Keratinocyte (primary cell): Measurements from ENCODE around the gene COA8. TPM values are rescaled to one million over a fixed set of nuclear protein-coding genes. Genes with fewer than 3 reads are reported as not detected.
A peak's percentile ranks its signal among the peaks of the same experiment; 100 is the strongest.

Experiments
- DNase-seq: peaks from one replicate; pipeline ENCODE4 v3.0.0-alpha.2; 2011; ENCODE audit warnings: low read depth, missing footprints, low spot score
- FAIRE-seq: peaks from 2 replicates; lab custom pipeline; 2011; peaks lifted over from hg19 to GRCh38; lab: Jason Lieb, UNC
- H2AFZ ChIP-seq: 2 replicates; pipeline ENCODE4 v1.6.0; 2012; ENCODE audit warnings: low read length, control low read depth, inconsistent platforms; ENCODE audit not compliant: control insufficient read depth
- H3K27ac ChIP-seq: 2 replicates; pipeline ENCODE4 v1.5.1; 2011; ENCODE audit warnings: low read length; ENCODE audit not compliant: control insufficient read depth, insufficient read depth
- H3K27me3 ChIP-seq: 3 replicates; pipeline ENCODE4 v1.6.0; 2011; ENCODE audit warnings: low read length; ENCODE audit not compliant: control insufficient read depth, insufficient read depth; ENCODE audit errors: extremely low read depth
- H3K36me3 ChIP-seq, 2 experiments: 2 replicates in 1 of 2; 3 replicates in 1 of 2; pipeline ENCODE4 v1.5.1; 2011; ENCODE audit warnings: low read length in 2 of 2, mild to moderate bottlenecking in 1 of 2; ENCODE audit not compliant: control insufficient read depth in 2 of 2, insufficient read depth in 2 of 2; ENCODE audit errors: extremely low read depth in 1 of 2
- H3K4me1 ChIP-seq: 3 replicates; pipeline ENCODE4 v1.5.1; 2011; ENCODE audit warnings: low read length; ENCODE audit not compliant: control insufficient read depth, insufficient read depth; ENCODE audit errors: extremely low read depth
- H3K4me2 ChIP-seq: 3 replicates; pipeline ENCODE4 v1.6.0; 2011; ENCODE audit warnings: low read depth, low read length; ENCODE audit not compliant: control insufficient read depth, insufficient read depth; ENCODE audit errors: extremely low read depth
- H3K4me3 ChIP-seq, 3 experiments: fragments of 200-600 bp in 1 of 3; sonication (generic) in 1 of 3; 2 replicates in 2 of 3; 3 replicates in 1 of 3; pipeline ENCODE4 v1.5.1; 2011 to 2016; ENCODE audit warnings: low read length in 3 of 3, mild to moderate bottlenecking in 3 of 3, control low read depth in 2 of 3, inconsistent platforms in 1 of 3, low read depth in 1 of 3, mixed read lengths in 1 of 3, mixed run types in 1 of 3, moderate library complexity in 1 of 3; ENCODE audit not compliant: control insufficient read depth in 2 of 3, insufficient read depth in 2 of 3; ENCODE audit errors: extremely low read depth in 1 of 3
- H3K79me2 ChIP-seq: 2 replicates; pipeline ENCODE4 v1.6.0; 2012; ENCODE audit warnings: low read length; ENCODE audit not compliant: control insufficient read depth, insufficient read depth
- H3K9ac ChIP-seq: 3 replicates; pipeline ENCODE4 v1.6.0; 2011; ENCODE audit warnings: low read length; ENCODE audit not compliant: control insufficient read depth, insufficient read depth; ENCODE audit errors: extremely low read depth
- H3K9me1 ChIP-seq: 3 replicates; pipeline ENCODE4 v1.6.0; 2011; ENCODE audit warnings: low read length; ENCODE audit not compliant: control insufficient read depth, insufficient read depth; ENCODE audit errors: extremely low read depth
- H3K9me3 ChIP-seq: 2 replicates; pipeline ENCODE4 v1.5.1; 2012; ENCODE audit warnings: low read depth, low read length; ENCODE audit not compliant: control insufficient read depth
- H4K20me1 ChIP-seq: 3 replicates; pipeline ENCODE4 v1.6.0; 2011; ENCODE audit warnings: low read length; ENCODE audit not compliant: control insufficient read depth, insufficient read depth; ENCODE audit errors: extremely low read depth
- EZH2 ChIP-seq: IDR thresholded peaks from one replicate; pipeline ENCODE4 v1.6.1; 2012; ENCODE audit warnings: inconsistent platforms, mild to moderate bottlenecking, low read length, moderate library complexity
- dilution Hi-C: fragments of 300-500 bp; cut with MboI; formaldehyde crosslinking; loops from one replicate; pipeline ENCODE4 v1.7.0; 2020; ENCODE audit warnings: low sequenced_read_pairs; ENCODE audit not compliant: extremely low pct_ligation_motif_present
- polyA plus RNA-seq, 5 experiments: library from polyadenylated mRNA; depleted of rRNA in 3 of 5; stranded (reverse) in 3 of 5; stranded (forward) in 1 of 5; unstranded in 1 of 5; fragments of >200 nt; gene quantifications; 1 replicate in 1 of 5; 2 replicates in 3 of 5; 3 replicates in 1 of 5; pipeline versions ENCODE4 v1.2.1 to v1.2.3, GENCODE V29; 2011 to 2012; ENCODE audit warnings: missing spikeins in 2 of 5, low read depth in 1 of 5, low replicate concordance in 1 of 5
- TF ChIP-seq, protein P1 (sequence below), 3 experiments: IDR thresholded peaks in 1 of 3; conservative IDR thresholded peaks in 1 of 3; optimal IDR thresholded peaks in 1 of 3; 2 replicates in 2 of 3; 3 replicates in 1 of 3; pipeline versions ENCODE3 to v1.5.1; 2011; ENCODE audit warnings: low read length in 3 of 3, mild to moderate bottlenecking in 3 of 3, moderate library complexity in 2 of 3, control low read depth in 1 of 3, inconsistent platforms in 1 of 3; ENCODE audit not compliant: insufficient read depth in 2 of 3; ENCODE audit errors: extremely low read depth in 1 of 3

COA8 gene
- polyA plus RNA-seq, 1 donor (not counting 4 experiments of a cell fraction or from before 2014, with no cell fraction given), result 24.8 TPM

DNA sequence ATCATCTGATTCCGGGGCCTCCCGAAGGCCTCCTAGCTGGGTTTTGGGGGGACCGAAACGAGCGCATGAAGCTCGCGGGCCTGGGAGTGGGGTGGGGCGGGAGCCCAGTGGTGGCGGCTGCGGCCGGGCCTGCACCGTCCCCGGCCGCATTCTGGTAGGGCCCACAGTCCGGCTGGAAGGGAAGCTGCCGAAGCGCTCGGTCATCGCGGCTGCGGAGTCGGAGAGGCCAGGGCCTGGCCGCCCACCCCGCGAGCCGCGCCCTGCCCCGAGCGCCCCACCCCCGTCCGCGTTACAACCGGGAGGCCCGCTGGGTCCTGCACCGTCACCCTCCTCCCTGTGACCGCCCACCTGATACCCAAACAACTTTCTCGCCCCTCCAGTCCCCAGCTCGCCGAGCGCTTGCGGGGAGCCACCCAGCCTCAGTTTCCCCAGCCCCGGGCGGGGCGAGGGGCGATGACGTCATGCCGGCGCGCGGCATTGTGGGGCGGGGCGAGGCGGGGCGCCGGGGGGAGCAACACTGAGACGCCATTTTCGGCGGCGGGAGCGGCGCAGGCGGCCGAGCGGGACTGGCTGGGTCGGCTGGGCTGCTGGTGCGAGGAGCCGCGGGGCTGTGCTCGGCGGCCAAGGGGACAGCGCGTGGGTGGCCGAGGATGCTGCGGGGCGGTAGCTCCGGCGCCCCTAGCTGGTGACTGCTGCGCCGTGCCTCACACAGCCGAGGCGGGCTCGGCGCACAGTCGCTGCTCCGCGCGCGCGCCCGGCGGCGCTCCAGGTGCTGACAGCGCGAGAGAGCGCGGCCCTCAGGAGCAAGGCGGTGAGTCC is 66.1 kb downstream of the COA8 start, which contains the start of gene KLC1:
KLC1 (plus strand) TSS at position 528 of the 819 bp plus-strand sequence. CDS start 25,354 bp downstream, outside the sequence.
- peak within 1 kb of the TSS; percentile 97 for H3K27ac ChIP-seq

DNA sequence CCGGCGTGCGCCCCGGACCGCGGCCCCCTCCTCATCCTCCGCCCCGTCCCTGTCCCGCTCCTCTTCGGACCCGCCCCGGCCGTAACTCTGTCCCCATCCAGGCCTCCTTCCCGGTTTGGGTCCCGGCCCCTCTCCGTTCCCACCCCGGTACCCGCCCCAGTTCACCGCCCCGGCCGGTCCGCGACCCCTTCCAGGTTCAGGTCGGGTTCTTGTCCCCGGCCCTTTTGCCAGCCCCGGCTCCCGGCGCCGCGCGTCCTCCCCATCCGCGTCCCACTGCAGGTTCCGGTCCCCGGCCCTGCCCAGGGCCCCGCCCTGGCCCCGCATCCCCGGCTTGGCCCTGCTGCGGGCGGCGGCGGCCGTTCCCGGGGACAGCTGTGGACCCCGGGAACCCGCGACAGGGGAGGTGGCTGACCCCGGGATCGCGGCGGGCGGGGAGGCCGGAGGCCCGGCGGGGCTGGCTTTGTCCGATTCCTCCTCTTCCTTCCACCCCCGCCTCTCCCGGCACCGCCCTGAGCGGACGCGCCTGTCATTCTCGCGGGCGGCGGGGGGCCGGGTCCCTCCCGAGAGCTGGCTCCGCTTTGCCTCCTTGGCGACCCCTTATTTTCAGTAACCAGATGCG is 66.9 kb downstream of the COA8 start:
- Histone ChIP-seq H3K79me2 (peaks cover 55% of the 10 kb centered on the region), H3K4me3 (peak overlapping the region; percentile 88 to 98 (median 97))
- DNase-seq, result no peak

More for the DNA sequence above, 66.1 kb downstream of the COA8 start, which contains the start of gene KLC1:
- Histone ChIP-seq H3K9me1 (no peaks in the 10 kb centered on the region), H3K79me2 (peaks cover 48% of the 10 kb centered on the region), H2AFZ (peak within 1 kb of the TSS; percentile 79), H3K27me3 (no peaks in the 10 kb centered on the region), H3K4me1 (peaks cover 32% of the 10 kb centered on the region), H3K9me3 (no peaks in the 10 kb centered on the region), H4K20me1 (peaks cover 13% of the 10 kb centered on the region), H3K36me3 (peaks cover 0 to 2% of the 10 kb centered on the region in 2 experiments), H3K4me3 (peak within 1 kb of the TSS; percentile 88 to 98 (median 97)), H3K4me2 (peak within 1 kb of the TSS; percentile 94), H3K9ac (peak within 1 kb of the TSS; percentile 97)
- DNase-seq (no peak), FAIRE-seq (no peak)
- dilution Hi-C loops, result no loop called here
- TF ChIP-seq, protein P1, sequence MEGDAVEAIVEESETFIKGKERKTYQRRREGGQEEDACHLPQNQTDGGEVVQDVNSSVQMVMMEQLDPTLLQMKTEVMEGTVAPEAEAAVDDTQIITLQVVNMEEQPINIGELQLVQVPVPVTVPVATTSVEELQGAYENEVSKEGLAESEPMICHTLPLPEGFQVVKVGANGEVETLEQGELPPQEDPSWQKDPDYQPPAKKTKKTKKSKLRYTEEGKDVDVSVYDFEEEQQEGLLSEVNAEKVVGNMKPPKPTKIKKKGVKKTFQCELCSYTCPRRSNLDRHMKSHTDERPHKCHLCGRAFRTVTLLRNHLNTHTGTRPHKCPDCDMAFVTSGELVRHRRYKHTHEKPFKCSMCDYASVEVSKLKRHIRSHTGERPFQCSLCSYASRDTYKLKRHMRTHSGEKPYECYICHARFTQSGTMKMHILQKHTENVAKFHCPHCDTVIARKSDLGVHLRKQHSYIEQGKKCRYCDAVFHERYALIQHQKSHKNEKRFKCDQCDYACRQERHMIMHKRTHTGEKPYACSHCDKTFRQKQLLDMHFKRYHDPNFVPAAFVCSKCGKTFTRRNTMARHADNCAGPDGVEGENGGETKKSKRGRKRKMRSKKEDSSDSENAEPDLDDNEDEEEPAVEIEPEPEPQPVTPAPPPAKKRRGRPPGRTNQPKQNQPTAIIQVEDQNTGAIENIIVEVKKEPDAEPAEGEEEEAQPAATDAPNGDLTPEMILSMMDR (optimal IDR thresholded peaks at IDR 0.05 in 1 of 3, IDR thresholded peaks at IDR 0.05 in 1 of 3, conservative IDR thresholded peaks at IDR 0.05 in 1 of 3; ENCODE audit: extremely low read depth in 1 of 3, insufficient read depth in 2 of 3, low read length in 3 of 3), result no peak

More for the DNA sequence above, 66.9 kb downstream of the COA8 start:
- H3K4me2 ChIP-seq, result peak overlapping the region; percentile 82
- no peaks in the 10 kb centered on the region for H3K9me3 ChIP-seq
- peaks cover 0 to 2% of the 10 kb centered on the region in 2 experiments for H3K36me3 ChIP-seq
- no peaks in the 10 kb centered on the region for H3K9me1 ChIP-seq
- H3K27ac ChIP-seq, result peak overlapping the region; percentile 97
- TF ChIP-seq EZH2, result no peak
- TF ChIP-seq, protein P1 (optimal IDR thresholded peaks at IDR 0.05 in 1 of 3, IDR thresholded peaks at IDR 0.05 in 1 of 3, conservative IDR thresholded peaks at IDR 0.05 in 1 of 3; ENCODE audit: extremely low read depth in 1 of 3, insufficient read depth in 2 of 3, low read length in 3 of 3), result no peak
- H2AFZ ChIP-seq, result peak overlapping the region; percentile 56
- peaks cover 18% of the 10 kb centered on the region for H4K20me1 ChIP-seq
- peak overlapping the region; percentile 97 for H3K9ac ChIP-seq
- dilution Hi-C loops, result no loop called here
- no peaks in the 10 kb centered on the region for H3K27me3 ChIP-seq
- no peak for FAIRE-seq
- H3K4me1 ChIP-seq, result peaks cover 29% of the 10 kb centered on the region
